ENCODE results near the gene MAST1. TPM values are rescaled to one million over a fixed set of nuclear protein-coding genes. Genes with fewer than 3 reads are reported as not detected.
A peak's percentile ranks its signal among the peaks of the same experiment; 100 is the strongest.

The MAST1 gene
- total RNA-seq, 2 donors from 2014 or later, result 0.29 to 0.37 TPM

- ATAC-seq (no peak), DNase-seq (no peak)
- intact Hi-C loops (cut with DNase I), result no loop called here
These were observed 26.7 kb downstream of the MAST1 start for GRCh38 chr19:12864721-12865715.

GRCh38 chr19:12865746-12866415 is 27.6 kb downstream of the MAST1 start:
- intact Hi-C loops (cut with DNase I), result no loop called here
- DNase-seq, result no peak
- ATAC-seq, result no peak

GRCh38 chr19:12866416-12867119 is 28.3 kb downstream of the MAST1 start:
- no peak for ATAC-seq
- intact Hi-C loops (cut with DNase I), result no loop called here
- no peak for DNase-seq

GRCh38 chr19:12867120-12868099 is 29.1 kb downstream of the MAST1 start:
- DNase-seq (peak; percentile 61), ATAC-seq (peak; percentile 86)
- intact Hi-C loops (cut with DNase I), result no loop called here

GRCh38 chr19:12868540-12869112 is 30.3 kb downstream of the MAST1 start:
- ATAC-seq, result no peak

GRCh38 chr19:12871681-12872080 is 33.4 kb downstream of the MAST1 start:
- ATAC-seq (no peak), DNase-seq (no peak)
- intact Hi-C loops (cut with DNase I), result no loop called here

More at GRCh38 chr19:12868540-12869112, 30.3 kb downstream of the MAST1 start:
- no peak for DNase-seq
- intact Hi-C loops (cut with DNase I), result no loop called here

- intact Hi-C loops (cut with DNase I), result no loop called here
- DNase-seq, result no peak
- no peak for ATAC-seq
These were observed 33.9 kb downstream of the MAST1 start for GRCh38 chr19:12872255-12872654.

- peak; percentile 56 for DNase-seq
These were observed 34.9 kb downstream of the MAST1 start for GRCh38 chr19:12872941-12873890.

GRCh38 chr19:12873891-12874745 is 35.8 kb downstream of the MAST1 start:
- no peak for ATAC-seq
- intact Hi-C loops (cut with DNase I), result no loop called here
- DNase-seq, result no peak

More at GRCh38 chr19:12872941-12873890, 34.9 kb downstream of the MAST1 start:
- intact Hi-C loops (cut with DNase I), result no loop called here
- peak; percentile 60 to 84 for ATAC-seq

GRCh38 chr19:12875086-12875485 is 36.8 kb downstream of the MAST1 start:
- intact Hi-C loops (cut with DNase I), result no loop called here
- DNase-seq, result no peak

GRCh38 chr19:12880551-12881171 is 42.3 kb downstream of the MAST1 start:
- ATAC-seq, result peak; percentile 28 to 53
- DNase-seq, result peak; percentile 48
- intact Hi-C loops (cut with DNase I), result no loop called here

More at GRCh38 chr19:12875086-12875485, 36.8 kb downstream of the MAST1 start:
- no peak for ATAC-seq

- DNase-seq (peak; percentile 97), ATAC-seq (peak; percentile 96 to 98)
- intact Hi-C loops (cut with DNase I), result no loop called here
These were observed 43.0 kb downstream of the MAST1 start, which contains the start of gene DNASE2 for GRCh38 chr19:12881172-12881808. TSS of gene DNASE2 (minus strand) at chr19:12881449. CDS start at chr19:12881375, 74 bp downstream.

- no peak for ATAC-seq
These were observed 44.3 kb downstream of the MAST1 start for GRCh38 chr19:12882589-12882988.

GRCh38 chr19:12884202-12884601 is 45.9 kb downstream of the MAST1 start:
- intact Hi-C loops (cut with DNase I), result no loop called here
- ATAC-seq, result no peak
- DNase-seq, result no peak

More at GRCh38 chr19:12882589-12882988, 44.3 kb downstream of the MAST1 start:
- DNase-seq, result no peak
- intact Hi-C loops (cut with DNase I), result no loop called here

GRCh38 chr19:12884627-12884925 is 46.3 kb downstream of the MAST1 start:
- intact Hi-C loops (cut with DNase I), result no loop called here
- ATAC-seq (no peak), DNase-seq (no peak)
